H9 (cell line): ENCODE measurements around the gene SF3A2. TPM values are rescaled to one million over a fixed set of nuclear protein-coding genes. Genes with fewer than 3 reads are reported as not detected.
A peak's percentile ranks its signal among the peaks of the same experiment; 100 is the strongest.

Experiments used
- DNase-seq: peaks from one replicate; pipeline ENCODE4 v3.0.0-alpha.2; 2017
- H2AFZ ChIP-seq: one replicate; pipeline ENCODE4 v1.6.1; 2013; ENCODE audit warnings: mild to moderate bottlenecking, low read length, control low read depth, moderate library complexity
- H2AK5ac ChIP-seq: 2 replicates; pipeline ENCODE4 v1.6.1; 2013; ENCODE audit warnings: low read length, control low read depth, mixed read lengths; ENCODE audit not compliant: insufficient read length
- H2BK120ac ChIP-seq: one replicate; pipeline ENCODE4 v1.6.1; 2013; ENCODE audit warnings: low read depth, mild to moderate bottlenecking, low read length, control low read depth, inconsistent platforms; ENCODE audit not compliant: poor library complexity, severe bottlenecking
- H2BK12ac ChIP-seq: 2 replicates; pipeline ENCODE4 v1.6.1; 2013; ENCODE audit warnings: low read length, control low read depth, mixed read lengths, low read depth; ENCODE audit not compliant: insufficient read length
- H2BK15ac ChIP-seq: 2 replicates; pipeline ENCODE4 v1.6.1; 2013; ENCODE audit warnings: low read depth, low read length, control low read depth
- H2BK20ac ChIP-seq: one replicate; pipeline ENCODE4 v1.6.1; 2013; ENCODE audit warnings: low read depth, mild to moderate bottlenecking, low read length, control low read depth, inconsistent platforms; ENCODE audit not compliant: poor library complexity, severe bottlenecking
- H2BK5ac ChIP-seq: 2 replicates; pipeline ENCODE4 v1.6.1; 2013; ENCODE audit warnings: low read length, control low read depth, mixed read lengths; ENCODE audit not compliant: insufficient read length
- H3K14ac ChIP-seq: 2 replicates; pipeline ENCODE4 v1.6.1; 2013; ENCODE audit warnings: low read length, control low read depth; ENCODE audit not compliant: insufficient read depth
- H3K18ac ChIP-seq: 2 replicates; pipeline ENCODE4 v1.6.1; 2013; ENCODE audit warnings: low read depth, mild to moderate bottlenecking, mixed read lengths, low read length, control low read depth; ENCODE audit not compliant: insufficient read length
- H3K23ac ChIP-seq: 2 replicates; pipeline ENCODE4 v1.6.1; 2013; ENCODE audit warnings: low read length, control low read depth, mixed read lengths, low read depth; ENCODE audit not compliant: insufficient read length
- H3K23me2 ChIP-seq: 2 replicates; pipeline ENCODE4 v1.6.1; 2013; ENCODE audit warnings: low read depth, mild to moderate bottlenecking, mixed read lengths, low read length, control low read depth; ENCODE audit not compliant: insufficient read length, poor library complexity, severe bottlenecking
- H3K27ac ChIP-seq: 2 replicates; pipeline ENCODE4 v1.5.1; 2013; ENCODE audit warnings: low read length, control low read depth, mixed read lengths, low read depth; ENCODE audit not compliant: insufficient read length
- H3K27me3 ChIP-seq: 2 replicates; pipeline ENCODE4 v1.6.1; 2013; ENCODE audit warnings: low read length, control low read depth, inconsistent platforms; ENCODE audit not compliant: insufficient read depth
- H3K4ac ChIP-seq: 2 replicates; pipeline ENCODE4 v1.6.1; 2013; ENCODE audit warnings: low read depth, mild to moderate bottlenecking, control low read depth, inconsistent platforms, low read length, moderate library complexity
- H3K4me1 ChIP-seq: 2 replicates; pipeline ENCODE4 v1.6.1; 2013; ENCODE audit warnings: low read length, control low read depth, inconsistent platforms; ENCODE audit not compliant: insufficient read depth
- H3K4me2 ChIP-seq: 2 replicates; pipeline ENCODE4 v1.6.1; 2013; ENCODE audit warnings: low read length, control low read depth, mixed read lengths; ENCODE audit not compliant: insufficient read length, insufficient read depth
- H3K56ac ChIP-seq: 2 replicates; pipeline ENCODE4 v1.6.1; 2013; ENCODE audit warnings: low read depth, mild to moderate bottlenecking, mixed read lengths, low read length, control low read depth; ENCODE audit not compliant: insufficient read length
- H3K79me1 ChIP-seq: 2 replicates; pipeline ENCODE4 v1.6.1; 2013; ENCODE audit warnings: low read depth, mild to moderate bottlenecking, moderate library complexity, low read length, control low read depth, inconsistent platforms; ENCODE audit not compliant: insufficient read depth, poor library complexity, severe bottlenecking
- H3K79me2 ChIP-seq: 2 replicates; pipeline ENCODE4 v1.6.1; 2013; ENCODE audit warnings: low read length, control low read depth, inconsistent platforms; ENCODE audit not compliant: insufficient read depth
- H3K9ac ChIP-seq: 2 replicates; pipeline ENCODE4 v1.6.1; 2013; ENCODE audit warnings: low read length, control low read depth, mixed read lengths; ENCODE audit not compliant: insufficient read length; ENCODE audit errors: extremely low read depth
- H3K9me3 ChIP-seq: one replicate; pipeline ENCODE4 v1.6.1; 2013; ENCODE audit warnings: low read depth, low read length, inconsistent platforms; ENCODE audit not compliant: control insufficient read depth
- H3T11ph ChIP-seq: one replicate; pipeline ENCODE4 v1.6.1; 2013; ENCODE audit warnings: mild to moderate bottlenecking, low read length, control low read depth, inconsistent platforms
- H4K20me1 ChIP-seq: one replicate; pipeline ENCODE4 v1.6.1; 2013; ENCODE audit not compliant: control insufficient read depth, insufficient read length, insufficient read depth
- H4K5ac ChIP-seq: 2 replicates; pipeline ENCODE4 v1.6.1; 2013; ENCODE audit warnings: low read depth, mild to moderate bottlenecking, mixed read lengths, low read length, control low read depth; ENCODE audit not compliant: insufficient read length
- H4K8ac ChIP-seq: replicated peaks from 2 replicates; pipeline ENCODE4 v1.6.1; 2013; ENCODE audit warnings: low read length, control low read depth, mixed read lengths, low read depth; ENCODE audit not compliant: insufficient read length
- H4K91ac ChIP-seq: 2 replicates; pipeline ENCODE4 v1.6.1; 2013; ENCODE audit warnings: low read depth, mild to moderate bottlenecking, moderate library complexity, mixed read lengths, low read length, control low read depth; ENCODE audit not compliant: insufficient read length
- H3K27ac Mint-ChIP-seq, 3 experiments: 2 replicates in 2 of 3; 3 replicates in 1 of 3; pipeline ENCODE4 v1.8.0; 2020 to 2021; ENCODE audit warnings: mixed read lengths in 3 of 3, mild to moderate bottlenecking in 1 of 3, moderate library complexity in 1 of 3
- H3K27me3 Mint-ChIP-seq: 2 replicates; pipeline ENCODE4 v1.8.0; 2021; ENCODE audit warnings: low read depth, mild to moderate bottlenecking, moderate library complexity, mixed read lengths
- H3K36me3 Mint-ChIP-seq, 3 experiments: 2 replicates in 2 of 3; 3 replicates in 1 of 3; pipeline ENCODE4 v1.8.0; 2020 to 2021; ENCODE audit warnings: low read depth in 3 of 3, mixed read lengths in 3 of 3; ENCODE audit not compliant: insufficient read depth in 1 of 3
- H3K4me1 Mint-ChIP-seq, 2 experiments: 2 replicates each; pipeline ENCODE4 v1.8.0; 2020; ENCODE audit warnings: mixed read lengths in 2 of 2
- H3K4me3 Mint-ChIP-seq, 2 experiments: 2 replicates in 1 of 2; 3 replicates in 1 of 2; pipeline ENCODE4 v1.8.0; 2020 to 2021; ENCODE audit warnings: mild to moderate bottlenecking in 2 of 2, mixed read lengths in 2 of 2, moderate library complexity in 1 of 2
- H3K9me3 Mint-ChIP-seq, 2 experiments: 2 replicates in 1 of 2; 3 replicates in 1 of 2; pipeline ENCODE4 v1.8.0; 2020; ENCODE audit warnings: mild to moderate bottlenecking in 2 of 2, mixed read lengths in 2 of 2, moderate library complexity in 1 of 2
- WGBS: extraction: QIAGEN DNeasy Blood & Tissue Kit; methylation state at CpG from one replicate; pipeline ENCODE4 v1.1.7; 2013; ENCODE audit warnings: missing lambda C conversion rate, low lambda C conversion rate, mixed read lengths; ENCODE audit not compliant: insufficient read length; ENCODE audit errors: extremely low coverage; 5-methylcytosine and 5-hydroxymethylcytosine counted together
- total RNA-seq: library from RNA; stranded (reverse); gene quantifications from 2 replicates; pipeline ENCODE4 v1.2.1, GENCODE V29; 2021
- TF ChIP-seq, protein P1 (sequence below): fragments of 200-600 bp; sonication (generic); conservative IDR thresholded peaks from 3 replicates; pipeline ENCODE4 v1.8.0; 2021; ENCODE audit warnings: antibody characterized with exemption, mild to moderate bottlenecking

The SF3A2 gene
- total RNA-seq, 1 experiment from 2014 or later, result 166 TPM

DNA sequence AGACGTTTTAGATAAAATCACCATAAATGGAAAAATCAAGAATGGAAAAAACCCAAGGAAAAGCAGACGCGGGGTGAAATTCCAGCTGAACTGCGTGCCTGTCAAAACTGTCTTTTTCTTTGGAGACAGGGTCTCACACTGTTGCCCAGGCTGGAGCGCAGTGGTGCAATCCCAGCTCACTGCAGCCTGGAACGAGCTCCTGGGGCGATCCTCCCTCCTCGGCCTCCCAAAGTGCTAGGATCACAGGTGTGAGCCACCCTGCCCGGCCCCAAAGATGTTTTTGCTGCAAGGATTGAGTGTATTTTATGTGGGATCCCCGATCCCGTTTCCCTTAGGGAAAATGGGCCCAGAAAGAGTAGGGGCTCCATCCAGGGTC is 46.2 kb downstream of the SF3A2 start:
- WGBS, result no CpG with 5 or more reads among the region's 11 CpGs
- H3K4ac ChIP-seq, result no peak overlapping the region

More for the DNA sequence above, 46.2 kb downstream of the SF3A2 start:
- no peaks in the 10 kb centered on the region for H3K9me3 Mint-ChIP-seq
- no peak overlapping the region for H3K56ac ChIP-seq
- no peak overlapping the region for H2BK20ac ChIP-seq
- H3K9ac ChIP-seq, result no peak overlapping the region
- peaks cover 5% of the 10 kb centered on the region; the same call in 1 of the 2 replicates for H3K27me3 ChIP-seq
- no peak overlapping the region for H3K23ac ChIP-seq
- peak overlapping the region; percentile 35 for H3K4me2 ChIP-seq
- no peak overlapping the region for H3T11ph ChIP-seq
- no peak overlapping the region for H3K27ac ChIP-seq
- no peaks in the 10 kb centered on the region for H3K79me2 ChIP-seq
- no peak overlapping the region for H4K8ac ChIP-seq
- H3K79me1 ChIP-seq, result no peaks in the 10 kb centered on the region
- H3K27ac Mint-ChIP-seq, result no peak overlapping the region
- no peak overlapping the region for H2BK15ac ChIP-seq
- H4K20me1 ChIP-seq, result no peaks in the 10 kb centered on the region
- no peaks in the 10 kb centered on the region for H3K4me1 ChIP-seq
- H2BK12ac ChIP-seq, result no peak overlapping the region
- peaks cover 52% of the 10 kb centered on the region for H3K27me3 Mint-ChIP-seq
- no peak overlapping the region for H2AFZ ChIP-seq
- TF ChIP-seq, protein P1, sequence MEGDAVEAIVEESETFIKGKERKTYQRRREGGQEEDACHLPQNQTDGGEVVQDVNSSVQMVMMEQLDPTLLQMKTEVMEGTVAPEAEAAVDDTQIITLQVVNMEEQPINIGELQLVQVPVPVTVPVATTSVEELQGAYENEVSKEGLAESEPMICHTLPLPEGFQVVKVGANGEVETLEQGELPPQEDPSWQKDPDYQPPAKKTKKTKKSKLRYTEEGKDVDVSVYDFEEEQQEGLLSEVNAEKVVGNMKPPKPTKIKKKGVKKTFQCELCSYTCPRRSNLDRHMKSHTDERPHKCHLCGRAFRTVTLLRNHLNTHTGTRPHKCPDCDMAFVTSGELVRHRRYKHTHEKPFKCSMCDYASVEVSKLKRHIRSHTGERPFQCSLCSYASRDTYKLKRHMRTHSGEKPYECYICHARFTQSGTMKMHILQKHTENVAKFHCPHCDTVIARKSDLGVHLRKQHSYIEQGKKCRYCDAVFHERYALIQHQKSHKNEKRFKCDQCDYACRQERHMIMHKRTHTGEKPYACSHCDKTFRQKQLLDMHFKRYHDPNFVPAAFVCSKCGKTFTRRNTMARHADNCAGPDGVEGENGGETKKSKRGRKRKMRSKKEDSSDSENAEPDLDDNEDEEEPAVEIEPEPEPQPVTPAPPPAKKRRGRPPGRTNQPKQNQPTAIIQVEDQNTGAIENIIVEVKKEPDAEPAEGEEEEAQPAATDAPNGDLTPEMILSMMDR, result no peak
- peak overlapping the region; percentile 28 to 71 for H3K4me3 Mint-ChIP-seq
- H2AK5ac ChIP-seq, result no peak overlapping the region
- H4K91ac ChIP-seq, result no peak overlapping the region
- peaks cover 7% of the 10 kb centered on the region for H3K23me2 ChIP-seq
- H3K4me1 Mint-ChIP-seq, result peaks cover 0 to 3% of the 10 kb centered on the region in 2 experiments; a peak in 1 of 4 replicates
- no peak overlapping the region for H4K5ac ChIP-seq
- no peak overlapping the region for H2BK5ac ChIP-seq
- no peak overlapping the region for H3K14ac ChIP-seq
- DNase-seq, result no peak
- H2BK120ac ChIP-seq, result no peak overlapping the region
- no peak overlapping the region for H3K18ac ChIP-seq
- H3K9me3 ChIP-seq, result no peaks in the 10 kb centered on the region
- no peaks in the 10 kb centered on the region for H3K36me3 Mint-ChIP-seq
